EL (cell line): Measurements from ENCODE around the gene ATP13A3.

Experiments used
- DNase-seq: peaks from one replicate; pipeline ENCODE4 v3.0.0-alpha.2; 2016

Gene ATP13A3

DNA sequence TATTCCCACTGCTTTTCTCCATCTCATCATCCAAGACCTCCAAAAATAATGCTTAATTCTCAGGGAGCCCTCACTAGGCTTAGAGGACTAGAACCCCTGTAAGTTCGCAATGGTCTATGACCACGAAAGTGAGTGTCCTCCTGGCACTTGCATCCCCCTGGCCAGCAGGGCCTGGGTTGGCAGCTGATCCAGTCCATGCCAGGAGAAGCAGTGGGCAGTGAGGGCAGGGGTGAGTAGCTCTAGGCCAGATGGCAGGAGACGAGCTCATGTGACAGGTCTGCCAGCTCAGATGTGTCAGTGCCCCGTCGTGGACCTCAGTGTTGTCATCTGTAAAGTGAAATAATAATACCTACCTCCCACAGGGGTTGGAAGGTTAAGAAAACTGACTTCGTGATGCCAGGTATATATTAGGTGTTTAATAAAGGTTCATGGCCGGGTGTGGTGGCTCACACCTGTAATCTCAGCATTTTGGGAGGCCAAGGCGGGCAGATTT, 98.8 kb downstream of the ATP13A3 start:
- DNase-seq = no peak

DNA sequence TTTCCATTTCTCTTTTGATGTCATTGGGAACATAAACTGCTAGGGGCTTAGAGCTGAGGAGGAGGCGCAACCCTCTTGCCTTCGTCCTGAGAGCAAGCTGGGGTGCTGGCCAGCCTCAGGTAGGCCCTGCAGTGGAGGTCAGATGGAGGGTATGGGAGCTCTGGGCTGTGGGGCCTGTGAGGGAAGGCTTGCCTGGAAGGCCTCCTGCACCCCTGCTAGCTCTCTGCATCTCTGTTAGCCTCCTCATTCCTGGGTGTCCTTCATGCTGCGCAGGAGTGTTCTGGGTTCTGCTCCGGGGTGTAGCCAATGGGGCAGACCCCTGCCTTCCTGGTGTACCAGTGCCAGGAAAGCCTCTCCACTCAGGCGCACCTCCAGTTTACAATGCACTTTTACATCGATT, 99.5 kb downstream of the ATP13A3 start:
- no peak for DNase-seq

- DNase-seq = no peak
These were observed 100.2 kb downstream of the ATP13A3 start for GRCh38 chr3:194386648-194387047.

GRCh38 chr3:194386066-194386465, 100.7 kb downstream of the ATP13A3 start:
- no peak for DNase-seq

GRCh38 chr3:194384569-194385001, 102.2 kb downstream of the ATP13A3 start:
- DNase-seq = no peak

DNA sequence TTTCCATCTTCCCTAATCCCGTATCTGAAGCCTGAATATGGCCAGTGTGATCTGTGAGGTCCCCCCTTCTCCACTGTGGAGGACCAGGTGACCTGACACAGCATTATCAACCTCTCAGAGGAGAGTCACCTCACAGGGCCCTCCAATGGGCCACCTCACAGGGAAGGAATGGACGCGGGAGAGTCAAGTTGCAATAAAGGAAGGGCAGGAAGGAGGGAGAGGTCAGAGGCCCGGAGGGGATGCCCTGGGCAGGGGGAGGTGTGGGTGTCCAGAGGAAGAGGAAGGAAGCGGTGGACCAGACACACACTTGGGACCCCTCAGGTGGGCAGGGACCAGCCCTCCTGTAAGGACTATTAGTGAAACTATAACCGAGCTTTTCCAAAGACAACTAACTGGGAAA, 102.6 kb downstream of the ATP13A3 start:
- DNase-seq = no peak

GRCh38 chr3:194383276-194383940, 103.4 kb downstream of the ATP13A3 start:
- no peak for DNase-seq

DNA sequence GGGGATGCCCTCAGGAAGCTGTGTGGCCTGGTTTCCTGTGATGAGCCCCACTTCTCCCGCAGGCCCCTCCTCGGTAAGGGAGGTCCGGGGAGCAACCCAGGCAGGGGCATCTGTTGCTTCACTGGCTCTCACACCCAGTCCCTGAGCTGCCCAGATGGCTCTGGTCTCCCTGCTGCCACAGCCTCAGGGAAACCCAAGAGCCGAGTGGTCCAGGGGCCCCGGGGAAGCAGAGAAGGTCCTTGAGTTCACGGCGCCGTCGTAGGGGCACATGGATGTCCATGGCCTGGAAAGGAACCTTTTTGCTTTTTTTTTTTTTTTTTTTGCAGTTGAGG, 103.9 kb downstream of the ATP13A3 start:
- DNase-seq = no peak

- DNase-seq = no peak
These were observed 104.5 kb downstream of the ATP13A3 start for GRCh38 chr3:194382196-194382891.

DNA sequence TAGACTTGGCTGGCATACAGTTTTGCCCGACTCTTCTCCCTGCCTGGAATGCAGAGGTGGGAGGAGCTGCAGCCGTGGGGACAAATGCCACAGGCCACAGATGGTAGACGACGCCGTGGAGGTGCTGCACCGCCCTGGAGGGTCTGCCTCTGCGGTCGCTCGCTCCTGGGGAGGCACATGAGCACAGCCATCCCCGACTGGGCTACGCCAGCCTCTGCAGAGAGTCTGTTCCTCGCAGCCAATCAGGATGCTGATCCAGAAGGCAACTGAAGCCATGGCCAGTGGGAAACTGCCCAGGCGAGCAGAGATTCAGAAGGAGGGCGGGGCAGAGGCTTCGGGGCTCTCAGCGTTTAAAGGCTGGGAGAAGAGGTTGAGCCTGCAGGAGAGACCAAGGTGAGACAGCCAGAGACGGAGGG, 105.3 kb downstream of the ATP13A3 start:
- no peak for DNase-seq

DNA sequence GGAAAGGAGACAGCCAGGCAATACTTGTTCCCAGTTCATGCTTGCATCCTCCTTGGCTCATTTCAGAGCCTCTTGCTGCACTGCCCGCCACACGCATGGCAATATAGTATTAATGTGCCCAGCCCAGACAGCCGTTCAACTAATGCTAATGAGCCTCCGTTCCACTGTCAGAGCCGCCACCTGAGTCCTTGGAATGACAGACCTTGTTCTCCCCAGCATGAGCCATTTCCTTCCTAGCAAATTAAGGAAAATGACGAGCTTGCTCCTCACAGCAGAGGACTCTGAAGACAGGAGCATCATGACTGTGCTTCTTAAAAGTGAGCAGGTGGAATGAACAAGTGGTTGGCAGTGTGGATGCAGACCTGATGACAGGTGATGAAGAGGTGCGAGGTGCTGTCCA, 106.5 kb downstream of the ATP13A3 start:
- DNase-seq = no peak

DNA sequence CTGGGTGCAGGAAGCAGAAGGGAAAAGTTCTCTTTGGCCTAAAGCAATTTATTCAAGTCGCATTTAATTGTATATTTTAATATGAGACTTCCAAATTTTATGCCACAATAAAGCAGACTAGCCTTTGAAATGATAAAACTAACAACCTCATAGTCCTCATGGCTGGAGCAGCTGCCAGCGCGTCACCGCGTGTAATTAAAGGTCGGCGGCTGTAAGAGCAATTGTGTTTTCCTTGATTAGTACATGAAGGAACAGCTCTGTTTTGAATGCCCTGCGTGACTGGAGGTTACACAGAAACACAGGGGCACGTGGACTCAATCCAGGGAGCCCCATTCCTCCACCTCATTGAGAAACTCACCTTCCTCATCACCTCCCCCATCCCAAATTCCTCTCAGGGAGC, 107.2 kb downstream of the ATP13A3 start:
- no peak for DNase-seq

- DNase-seq = no peak
These were observed 107.6 kb downstream of the ATP13A3 start for GRCh38 chr3:194379231-194379630.

DNA sequence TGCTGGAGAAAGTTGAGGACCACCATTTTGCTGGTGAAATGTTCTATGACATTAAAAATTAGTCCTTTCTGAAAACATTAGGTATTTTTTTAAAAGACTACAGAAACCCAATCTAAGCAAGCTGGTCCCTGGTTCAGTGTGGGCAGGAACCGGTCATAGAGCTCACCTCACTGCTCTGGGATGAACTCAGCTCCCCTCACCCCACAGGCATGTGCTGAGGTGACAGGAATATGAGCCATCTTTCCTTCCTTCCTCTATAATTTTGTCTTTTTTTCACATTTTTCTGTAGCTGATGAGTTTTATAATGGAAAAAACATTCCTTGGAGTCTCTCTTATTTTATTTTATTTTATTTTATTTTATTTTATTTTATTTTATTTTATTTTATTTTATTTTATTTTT, 109.1 kb downstream of the ATP13A3 start:
- no peak for DNase-seq

DNA sequence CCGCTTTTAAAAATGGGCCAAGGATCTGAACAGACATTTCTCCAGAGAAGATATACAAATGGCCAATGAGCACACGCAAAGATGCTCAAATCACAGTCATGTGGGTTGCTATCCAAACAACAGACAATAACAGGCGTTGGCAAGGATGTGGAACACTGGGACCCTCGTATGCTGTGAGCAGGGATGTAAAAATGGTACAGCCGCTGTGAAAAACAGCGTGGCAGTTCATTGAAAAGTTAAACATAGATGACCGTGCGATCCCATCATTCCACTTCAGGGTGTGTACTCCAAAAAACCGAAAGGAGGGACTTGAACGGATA, 110.6 kb downstream of the ATP13A3 start:
- no peak for DNase-seq

- DNase-seq = no peak
These were observed 111.1 kb downstream of the ATP13A3 start for GRCh38 chr3:194375473-194376240.

DNA sequence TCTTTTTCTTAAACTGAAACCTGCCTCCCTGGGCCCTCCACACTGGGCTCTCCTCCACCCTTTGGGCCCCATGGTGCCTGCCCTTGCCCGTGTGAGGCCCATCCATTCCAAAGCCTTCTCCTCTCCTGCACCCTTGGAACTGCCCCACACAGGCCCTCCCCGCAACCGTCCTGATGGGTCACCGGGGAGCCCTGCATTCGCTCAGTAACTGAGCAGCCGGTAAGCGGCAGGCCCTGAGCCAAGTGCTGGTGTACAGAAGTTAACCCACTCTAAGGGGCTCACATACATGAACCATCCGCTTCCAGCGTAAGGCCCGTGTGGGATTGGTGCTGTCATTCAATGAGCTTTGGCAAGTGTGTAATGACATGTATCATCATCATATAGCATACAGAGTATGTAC, 111.9 kb downstream of the ATP13A3 start:
- DNase-seq = no peak

DNA sequence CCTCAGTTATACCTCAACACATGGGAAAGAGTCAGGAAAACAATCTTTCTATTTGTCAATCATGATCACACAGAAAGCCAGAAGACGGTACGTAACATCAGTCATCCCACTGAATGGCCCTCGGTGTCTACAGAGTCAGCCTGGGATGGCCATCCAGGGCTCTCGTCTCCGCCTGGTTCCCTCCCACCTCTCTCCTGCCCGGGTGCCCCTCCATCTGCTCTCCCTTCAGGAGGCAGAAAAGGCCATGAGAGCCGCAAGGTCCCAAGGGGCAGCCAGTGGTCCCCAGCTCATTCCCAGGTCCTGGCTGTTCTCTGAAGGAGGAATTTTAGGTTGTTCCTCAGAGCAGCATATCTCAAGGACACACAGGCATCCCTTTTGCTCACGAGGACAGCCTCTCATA, 112.9 kb downstream of the ATP13A3 start:
- DNase-seq = no peak

DNA sequence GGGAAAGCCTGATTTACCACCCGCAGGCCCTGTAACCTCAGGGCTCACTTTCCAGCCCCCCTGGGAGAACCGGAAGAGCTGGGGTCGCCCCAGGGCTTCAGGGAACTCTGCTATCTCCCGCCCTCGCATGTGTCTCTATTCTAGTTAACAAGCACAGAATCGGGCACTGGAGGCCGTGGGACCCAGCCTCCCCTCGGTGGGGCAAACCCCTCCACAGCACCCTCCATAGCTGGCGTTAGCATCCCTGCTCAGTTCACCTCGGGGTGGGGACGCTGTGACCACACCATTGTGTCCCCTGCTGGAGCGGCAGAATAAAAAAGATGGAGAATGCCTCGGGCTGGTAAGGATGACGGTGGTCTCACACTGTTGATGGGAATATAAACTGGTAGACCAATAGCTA, 113.8 kb downstream of the ATP13A3 start:
- DNase-seq = no peak

DNA sequence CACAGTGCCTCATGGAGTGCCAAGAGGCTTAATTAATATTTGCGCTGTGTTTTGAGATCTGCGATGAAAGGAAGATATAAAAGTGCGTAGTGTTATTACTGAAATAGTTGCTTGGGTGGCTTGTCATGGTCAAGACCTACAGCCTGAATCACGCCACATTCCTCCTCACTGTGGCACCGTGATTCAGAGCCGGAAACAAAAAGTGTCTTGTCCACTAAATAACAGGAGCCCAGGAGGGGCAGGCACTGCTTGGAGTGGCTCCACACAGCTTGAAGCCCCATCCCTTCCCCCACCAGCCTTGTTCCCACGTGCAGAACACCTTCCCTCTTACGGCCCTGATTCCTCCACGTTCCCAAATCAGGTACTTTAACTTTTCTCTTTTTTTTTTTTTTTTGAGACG, 116.0 kb downstream of the ATP13A3 start:
- DNase-seq = no peak

GRCh38 chr3:194369522-194370279, 117.1 kb downstream of the ATP13A3 start, which contains the start of gene LRRC15:
TSS of gene LRRC15 (minus strand) at chr3:194369743. CDS start at chr3:194361043, 8,700 bp downstream.
- peak; percentile 78 for DNase-seq

DNA sequence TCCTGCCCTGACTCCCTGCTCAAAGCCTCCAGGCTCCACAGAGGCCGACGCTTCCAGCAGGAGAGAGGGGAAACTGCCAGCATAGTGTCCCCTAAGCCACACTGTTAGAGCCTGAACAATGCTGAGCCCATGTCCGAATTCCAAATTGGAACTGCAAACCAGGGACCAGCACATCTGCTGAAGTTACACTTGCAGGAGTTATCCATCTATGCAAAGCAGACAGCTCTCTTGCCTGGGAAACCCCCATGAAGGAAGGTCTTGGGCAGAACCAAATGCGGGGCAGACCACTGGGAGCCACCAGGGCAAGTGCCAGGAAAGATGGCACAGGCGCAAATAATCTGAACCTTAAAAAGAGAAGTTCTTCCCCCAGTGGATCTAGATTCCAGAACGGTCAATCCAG, 117.9 kb downstream of the ATP13A3 start:
- DNase-seq = no peak
